ENCODE measurements around the gene DCXR. TPM values are rescaled to one million over a fixed set of nuclear protein-coding genes. Genes with fewer than 3 reads are reported as not detected.

Gene DCXR
- total RNA-seq, 4 donors from 2014 or later = 89.1 to 162 (median 135) TPM

- intact Hi-C loops (cut with DNase I) = no loop called here
- WGBS, 2 donors = 91 to 95% methylated on average over 4 to 10 of the region's 44 CpGs
- no peak for DNase-seq
- peaks cover 0 to 6% (median 0%) of the 10 kb centered on the region in 3 donors for H3K4me1 ChIP-seq
- TF ChIP-seq, protein P1, sequence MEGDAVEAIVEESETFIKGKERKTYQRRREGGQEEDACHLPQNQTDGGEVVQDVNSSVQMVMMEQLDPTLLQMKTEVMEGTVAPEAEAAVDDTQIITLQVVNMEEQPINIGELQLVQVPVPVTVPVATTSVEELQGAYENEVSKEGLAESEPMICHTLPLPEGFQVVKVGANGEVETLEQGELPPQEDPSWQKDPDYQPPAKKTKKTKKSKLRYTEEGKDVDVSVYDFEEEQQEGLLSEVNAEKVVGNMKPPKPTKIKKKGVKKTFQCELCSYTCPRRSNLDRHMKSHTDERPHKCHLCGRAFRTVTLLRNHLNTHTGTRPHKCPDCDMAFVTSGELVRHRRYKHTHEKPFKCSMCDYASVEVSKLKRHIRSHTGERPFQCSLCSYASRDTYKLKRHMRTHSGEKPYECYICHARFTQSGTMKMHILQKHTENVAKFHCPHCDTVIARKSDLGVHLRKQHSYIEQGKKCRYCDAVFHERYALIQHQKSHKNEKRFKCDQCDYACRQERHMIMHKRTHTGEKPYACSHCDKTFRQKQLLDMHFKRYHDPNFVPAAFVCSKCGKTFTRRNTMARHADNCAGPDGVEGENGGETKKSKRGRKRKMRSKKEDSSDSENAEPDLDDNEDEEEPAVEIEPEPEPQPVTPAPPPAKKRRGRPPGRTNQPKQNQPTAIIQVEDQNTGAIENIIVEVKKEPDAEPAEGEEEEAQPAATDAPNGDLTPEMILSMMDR (IDR thresholded peaks at IDR 0.05) = no peak
- no peak for TF ChIP-seq POLR2A (IDR thresholded peaks at IDR 0.05)
- H3K27ac ChIP-seq = no peak overlapping the region
- H3K36me3 ChIP-seq = peaks cover 58 to 89% (median 64%) of the 10 kb centered on the region in 3 donors
- no peaks in the 10 kb centered on the region for H3K27me3 ChIP-seq
- H3K4me3 ChIP-seq = no peak overlapping the region
- H3K9me3 ChIP-seq = no peaks in the 10 kb centered on the region
Measured at GRCh38 chr17:82080789-82081464, 43.4 kb upstream of the DCXR start.

- DNase-seq = no peak
- intact Hi-C loops (cut with DNase I) = no loop called here
- no peak overlapping the region for H3K27ac ChIP-seq
Measured at GRCh38 chr17:82080048-82080788, 42.7 kb upstream of the DCXR start.

DNA sequence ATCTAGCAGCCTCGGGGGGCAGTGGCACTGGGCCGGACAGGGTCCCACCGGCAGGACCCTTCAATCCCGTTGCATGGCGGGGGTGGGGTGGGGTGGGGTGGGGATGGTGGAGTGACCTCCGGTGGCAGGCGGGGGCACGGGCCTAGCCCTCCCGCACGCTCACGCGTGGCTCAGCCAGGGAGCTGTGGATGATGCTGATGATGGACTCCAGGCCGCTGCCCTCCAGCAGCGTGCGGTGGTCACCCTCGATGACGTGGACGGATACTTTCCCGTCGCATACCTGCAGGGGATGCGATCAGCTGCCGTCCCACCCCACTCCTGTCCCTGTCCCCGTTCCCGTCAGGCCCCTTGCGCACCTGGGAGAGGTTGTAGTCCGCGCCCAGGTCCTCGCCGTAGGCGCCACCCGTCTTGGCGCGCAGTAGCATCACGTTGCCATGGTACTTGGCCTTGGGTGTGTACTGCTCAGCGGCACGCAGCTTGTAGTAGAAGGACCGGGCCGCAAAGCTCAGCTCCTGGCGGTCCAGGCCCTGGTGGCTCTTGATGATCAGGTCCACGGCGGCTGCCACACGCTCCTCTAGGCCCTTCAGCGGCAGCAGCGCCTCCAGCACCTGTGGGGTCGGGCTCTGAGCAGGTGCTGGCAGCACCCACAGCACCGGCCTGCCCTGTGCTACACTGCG is 41.6 kb upstream of the DCXR start:
- DNase-seq = no peak
- TF ChIP-seq POLR2A (IDR thresholded peaks at IDR 0.05) = no peak
- TF ChIP-seq, protein P1 (IDR thresholded peaks at IDR 0.05) = no peak
- WGBS, 2 donors = 75 to 97% methylated on average over 5 to 6 of the region's 47 CpGs
- Histone ChIP-seq H3K4me1 (peaks cover 0 to 6% (median 0%) of the 10 kb centered on the region in 3 donors), H3K36me3 (peaks cover 40 to 71% (median 48%) of the 10 kb centered on the region in 3 donors), H3K9me3 (no peaks in the 10 kb centered on the region), H3K4me3 (no peak overlapping the region), H3K27ac (no peak overlapping the region), H3K27me3 (no peaks in the 10 kb centered on the region)
- intact Hi-C loops (cut with DNase I) = no loop called here

More at GRCh38 chr17:82080048-82080788, 42.7 kb upstream of the DCXR start:
- Histone ChIP-seq H3K4me1 (peaks cover 0 to 6% (median 0%) of the 10 kb centered on the region in 3 donors), H3K27me3 (no peaks in the 10 kb centered on the region), H3K36me3 (peaks cover 51 to 82% (median 58%) of the 10 kb centered on the region in 3 donors), H3K4me3 (no peak overlapping the region), H3K9me3 (no peaks in the 10 kb centered on the region)
- 89 to 92% methylated on average over 9 to 16 of the region's 36 CpGs for WGBS, 2 donors
- no peak for TF ChIP-seq POLR2A (IDR thresholded peaks at IDR 0.05)
- TF ChIP-seq, protein P1 (IDR thresholded peaks at IDR 0.05) = no peak

GRCh38 chr17:82078433-82078832 is 40.9 kb upstream of the DCXR start:
- H3K27ac ChIP-seq = no peak overlapping the region
- peaks cover 0 to 11% (median 0%) of the 10 kb centered on the region in 3 donors for H3K4me1 ChIP-seq
- H3K27me3 ChIP-seq = no peaks in the 10 kb centered on the region
- no peak for DNase-seq
- no peaks in the 10 kb centered on the region for H3K9me3 ChIP-seq
- H3K4me3 ChIP-seq = no peak overlapping the region
- intact Hi-C loops (cut with DNase I) = no loop called here
- no peak for TF ChIP-seq POLR2A (IDR thresholded peaks at IDR 0.05)
- TF ChIP-seq, protein P1 (IDR thresholded peaks at IDR 0.05) = no peak
- 91 to 93% methylated on average over 10 to 11 of the region's 18 CpGs for WGBS, 2 donors
- peaks cover 33 to 64% (median 41%) of the 10 kb centered on the region in 3 donors for H3K36me3 ChIP-seq

Data from esophagus squamous epithelium (tissue), 5 donors.